SJSA1 (cell line): ENCODE results near the gene POLR2A. TPM values are rescaled to one million over a fixed set of nuclear protein-coding genes. Genes with fewer than 3 reads are reported as not detected.

Source experiments
- DNase-seq, 2 experiments: peaks; one replicate each; pipeline ENCODE4 v3.0.0-alpha.2; 2015 to 2020; ENCODE audit warnings: low spot score in 2 of 2, low read depth in 1 of 2
- H3K27ac ChIP-seq: fragments of 250-450 bp; sonication (Bioruptor Pico); 2 replicates; pipeline ENCODE4 v1.5.1; 2020; ENCODE audit warnings: mild to moderate bottlenecking, moderate library complexity
- H3K27me3 ChIP-seq: fragments of 250-450 bp; sonication (Bioruptor Pico); replicated peaks from 2 replicates; pipeline ENCODE4 v1.5.1; 2020; ENCODE audit warnings: mild to moderate bottlenecking, moderate library complexity
- H3K36me3 ChIP-seq: fragments of 250-450 bp; sonication (Bioruptor Pico); 2 replicates; pipeline ENCODE4 v1.5.1; 2020; ENCODE audit warnings: mild to moderate bottlenecking
- H3K4me1 ChIP-seq: fragments of 250-450 bp; sonication (Bioruptor Pico); replicated peaks from 2 replicates; pipeline ENCODE4 v1.6.1; 2021; ENCODE audit warnings: mild to moderate bottlenecking
- H3K4me3 ChIP-seq: fragments of 250-450 bp; sonication (Bioruptor Pico); 2 replicates; pipeline ENCODE4 v1.5.1; 2020; ENCODE audit warnings: mild to moderate bottlenecking
- H3K9me3 ChIP-seq: fragments of 250-450 bp; sonication (Bioruptor Pico); replicated peaks from 2 replicates; pipeline ENCODE4 v1.5.1; 2020; ENCODE audit warnings: mild to moderate bottlenecking
- total RNA-seq: library from RNA; depleted of rRNA; stranded (reverse); fragments of >200 nt; shearing (Covaris generic); gene quantifications from 2 replicates; pipeline ENCODE4 v1.2.3, GENCODE V29; 2014; rRNA removed

Gene POLR2A
- total RNA-seq, result 17.5 and 29.3 TPM in 2 replicates

- peak; percentile 97 to 99 for DNase-seq
- Histone ChIP-seq H3K27ac (peak within 1 kb of the TSS; percentile 100), H3K36me3 (peaks cover 27% of the 10 kb centered on the region), H3K27me3 (no peaks in the 10 kb centered on the region), H3K4me3 (peak within 1 kb of the TSS; percentile 56), H3K9me3 (no peaks in the 10 kb centered on the region), H3K4me1 (peaks cover 40% of the 10 kb centered on the region)
Observed at GRCh38 chr17:7484067-7484918, at the start of gene POLR2A. Gene POLR2A (plus strand): TSS chr17:7484366.

DNA sequence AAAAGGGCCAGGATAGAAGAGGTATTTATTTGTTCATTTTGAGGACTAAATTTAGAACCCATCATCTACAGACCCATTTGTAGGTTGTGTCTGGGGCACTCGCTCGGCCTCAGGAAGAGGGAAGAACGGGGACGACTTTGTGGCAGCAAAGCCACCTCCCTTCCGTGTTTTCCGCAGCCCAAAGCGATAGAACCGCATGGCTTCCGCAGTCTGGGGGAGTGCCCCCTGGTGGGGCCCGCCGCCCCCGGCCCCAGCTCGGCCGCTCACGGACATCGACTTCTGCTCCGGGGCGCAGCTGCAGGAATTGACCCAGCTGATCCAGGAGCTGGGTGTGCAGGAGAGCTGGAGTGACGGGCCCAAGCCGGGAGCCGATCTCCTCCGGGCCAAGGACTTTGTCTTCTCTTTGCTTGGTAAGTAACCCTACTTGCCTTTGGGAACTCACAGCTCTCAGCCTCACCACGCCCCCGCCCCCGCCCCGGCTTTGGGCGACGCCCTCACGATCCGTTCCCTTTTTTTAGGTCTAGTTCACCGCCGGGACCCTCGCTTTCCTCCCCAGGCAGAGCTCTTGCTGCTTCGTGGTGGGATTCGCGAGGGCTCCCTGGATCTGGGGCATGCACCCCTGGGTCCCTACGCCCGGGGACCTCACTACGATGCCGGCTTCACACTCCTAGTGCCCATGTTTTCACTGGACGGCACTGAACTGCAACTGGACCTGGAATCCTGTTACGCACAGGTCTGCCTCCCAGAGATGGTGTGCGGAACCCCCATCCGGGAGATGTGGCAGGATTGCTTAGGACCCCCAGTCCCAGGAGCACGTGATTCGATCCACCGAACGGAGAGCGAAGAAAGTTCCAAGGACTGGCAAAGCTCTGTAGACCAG lies 48.2 kb upstream of the POLR2A start:
- no peaks in the 10 kb centered on the region for H3K9me3 ChIP-seq
- H3K36me3 ChIP-seq, result no peaks in the 10 kb centered on the region
- H3K4me3 ChIP-seq, result no peak overlapping the region
- peaks cover 46% of the 10 kb centered on the region for H3K27me3 ChIP-seq
- H3K27ac ChIP-seq, result no peak overlapping the region
- no peak for DNase-seq
- H3K4me1 ChIP-seq, result peaks cover 34% of the 10 kb centered on the region

GRCh38 chr17:7436556-7437368 lies 47.4 kb upstream of the POLR2A start:
- Histone ChIP-seq H3K4me1 (peaks cover 34% of the 10 kb centered on the region), H3K27me3 (peaks cover 49% of the 10 kb centered on the region), H3K36me3 (no peaks in the 10 kb centered on the region), H3K9me3 (no peaks in the 10 kb centered on the region), H3K4me3 (peak overlapping the region; percentile 31), H3K27ac (no peak overlapping the region)
- DNase-seq, result peak; percentile 68 to 70

GRCh38 chr17:7437369-7437863 lies 46.8 kb upstream of the POLR2A start:
- H3K4me1 ChIP-seq, result peaks cover 34% of the 10 kb centered on the region
- peak overlapping the region; percentile 31; the same call in 1 of the 2 replicates for H3K4me3 ChIP-seq
- DNase-seq, result no peak
- H3K9me3 ChIP-seq, result no peaks in the 10 kb centered on the region
- peaks cover 51% of the 10 kb centered on the region for H3K27me3 ChIP-seq
- no peak overlapping the region for H3K27ac ChIP-seq
- no peaks in the 10 kb centered on the region for H3K36me3 ChIP-seq

GRCh38 chr17:7437950-7438614 lies 46.1 kb upstream of the POLR2A start:
- Histone ChIP-seq H3K4me3 (no peak overlapping the region), H3K36me3 (no peaks in the 10 kb centered on the region), H3K27me3 (peaks cover 51% of the 10 kb centered on the region), H3K9me3 (no peaks in the 10 kb centered on the region), H3K4me1 (peaks cover 34% of the 10 kb centered on the region), H3K27ac (no peak overlapping the region)
- DNase-seq, result no peak

DNA sequence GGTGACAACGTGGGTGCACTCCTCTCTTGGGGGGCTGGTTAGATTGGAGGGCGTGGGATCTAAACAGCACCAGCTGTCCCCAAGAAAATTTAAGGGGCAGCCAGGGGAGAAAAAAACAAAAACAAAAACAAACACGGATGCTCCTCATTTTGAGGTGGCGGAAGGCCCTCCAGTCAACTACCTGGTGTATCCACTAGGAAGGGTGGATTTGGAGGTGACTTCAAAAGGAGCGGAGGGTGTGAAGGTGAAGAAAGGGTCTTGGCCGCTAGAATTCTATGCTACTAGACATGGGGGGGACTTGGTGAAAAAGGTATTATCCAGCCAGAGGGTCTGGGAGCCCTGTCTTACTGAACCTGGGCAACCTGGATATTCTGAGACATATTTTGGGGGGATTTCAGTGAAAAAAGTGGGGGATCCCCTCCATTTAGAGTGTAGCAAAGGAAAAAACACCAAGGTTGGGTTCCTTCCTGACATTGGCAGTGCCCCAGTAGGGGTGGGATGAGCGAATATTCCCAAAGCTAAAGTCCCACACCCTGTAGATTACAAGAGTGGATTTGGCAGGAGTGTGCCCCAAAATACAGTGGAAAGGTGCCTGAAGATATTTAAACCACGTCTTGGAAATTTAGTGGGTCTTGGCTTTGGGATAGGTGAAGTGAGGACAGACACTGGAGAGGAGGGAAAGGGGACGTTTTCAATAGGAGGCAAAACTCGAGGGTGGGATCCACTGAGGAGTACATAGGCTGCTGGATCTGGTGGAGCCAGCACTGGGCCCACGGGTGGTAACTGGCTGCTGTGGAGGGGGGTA lies 45.3 kb upstream of the POLR2A start:
- no peak overlapping the region for H3K27ac ChIP-seq
- no peak for DNase-seq
- H3K4me3 ChIP-seq, result no peak overlapping the region
- no peaks in the 10 kb centered on the region for H3K36me3 ChIP-seq
- H3K4me1 ChIP-seq, result peaks cover 34% of the 10 kb centered on the region
- H3K27me3 ChIP-seq, result peaks cover 51% of the 10 kb centered on the region
- no peaks in the 10 kb centered on the region for H3K9me3 ChIP-seq

DNA sequence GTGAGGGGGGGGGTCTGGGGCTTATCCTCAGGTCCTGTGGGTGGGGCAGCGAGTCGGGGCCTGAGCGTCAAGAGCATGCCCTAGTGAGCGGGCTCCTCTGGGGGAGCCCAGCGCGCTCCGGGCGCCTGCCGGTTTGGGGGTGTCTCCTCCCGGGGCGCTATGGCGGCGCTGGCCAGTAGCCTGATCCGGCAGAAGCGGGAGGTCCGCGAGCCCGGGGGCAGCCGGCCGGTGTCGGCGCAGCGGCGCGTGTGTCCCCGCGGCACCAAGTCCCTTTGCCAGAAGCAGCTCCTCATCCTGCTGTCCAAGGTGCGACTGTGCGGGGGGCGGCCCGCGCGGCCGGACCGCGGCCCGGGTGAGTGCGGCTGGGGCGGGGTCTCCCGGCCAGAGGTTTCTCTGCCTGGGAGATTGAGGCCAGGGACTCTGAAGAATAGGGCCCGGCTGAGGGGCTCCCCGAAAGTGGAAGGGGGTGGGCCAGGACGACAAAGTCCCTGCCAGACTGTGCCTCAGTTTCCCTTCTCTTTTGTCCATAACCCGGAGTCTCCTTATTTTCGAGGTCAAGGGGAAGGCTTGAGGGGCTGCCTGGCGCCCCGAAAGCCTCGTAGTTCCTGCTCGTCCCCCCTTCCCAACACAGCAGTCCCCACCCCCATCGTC lies 44.6 kb upstream of the POLR2A start, which contains the start of gene FGF11:
FGF11 (plus strand) TSS at position 51 of the 651 bp plus-strand sequence; CDS start at position 160, 109 bp downstream.
- H3K4me1 ChIP-seq, result peaks cover 34% of the 10 kb centered on the region
- H3K4me3 ChIP-seq, result no peak within 1 kb of the TSS
- H3K27me3 ChIP-seq, result peaks cover 51% of the 10 kb centered on the region
- no peaks in the 10 kb centered on the region for H3K9me3 ChIP-seq
- DNase-seq, result no peak
- H3K36me3 ChIP-seq, result no peaks in the 10 kb centered on the region
- H3K27ac ChIP-seq, result no peak within 1 kb of the TSS

GRCh38 chr17:7440113-7440833 lies 43.9 kb upstream of the POLR2A start:
- H3K27ac ChIP-seq, result no peak overlapping the region

DNA sequence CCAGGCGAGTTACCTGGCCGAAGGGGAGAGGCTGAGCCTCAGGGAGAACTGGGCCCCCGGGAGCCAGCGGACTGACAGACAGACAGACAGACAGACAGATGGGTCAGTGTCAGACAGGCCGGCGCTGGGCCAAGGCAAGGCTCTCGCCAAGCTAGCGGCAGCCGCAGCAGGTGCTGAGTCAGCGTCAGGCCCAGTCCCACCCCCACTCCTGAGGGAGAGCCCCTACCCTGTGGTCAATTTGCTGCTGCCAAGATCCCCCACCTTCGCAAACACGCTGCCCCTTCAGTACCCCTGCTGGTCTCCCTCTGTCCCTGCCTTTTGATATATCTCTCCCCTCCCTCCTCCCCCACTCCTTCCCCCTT lies 43.4 kb upstream of the POLR2A start:
- Histone ChIP-seq H3K27me3 (peaks cover 50% of the 10 kb centered on the region), H3K4me1 (peaks cover 28% of the 10 kb centered on the region), H3K4me3 (no peak overlapping the region), H3K27ac (no peak overlapping the region), H3K9me3 (no peaks in the 10 kb centered on the region), H3K36me3 (no peaks in the 10 kb centered on the region)
- no peak for DNase-seq

More at GRCh38 chr17:7440113-7440833, 43.9 kb upstream of the POLR2A start:
- peaks cover 51% of the 10 kb centered on the region for H3K27me3 ChIP-seq
- no peak overlapping the region for H3K4me3 ChIP-seq
- H3K9me3 ChIP-seq, result no peaks in the 10 kb centered on the region
- no peak for DNase-seq
- peaks cover 34% of the 10 kb centered on the region for H3K4me1 ChIP-seq
- no peaks in the 10 kb centered on the region for H3K36me3 ChIP-seq

- Histone ChIP-seq H3K27me3 (peaks cover 51% of the 10 kb centered on the region), H3K36me3 (no peaks in the 10 kb centered on the region), H3K4me1 (peaks cover 24% of the 10 kb centered on the region), H3K27ac (no peak overlapping the region), H3K9me3 (no peaks in the 10 kb centered on the region), H3K4me3 (no peak overlapping the region)
- DNase-seq, result no peak
Observed at GRCh38 chr17:7441266-7441665, 42.9 kb upstream of the POLR2A start.

- no peak overlapping the region for H3K4me3 ChIP-seq
- H3K27ac ChIP-seq, result no peak overlapping the region
- H3K9me3 ChIP-seq, result no peaks in the 10 kb centered on the region
- peaks cover 44% of the 10 kb centered on the region for H3K27me3 ChIP-seq
- no peak for DNase-seq
- no peaks in the 10 kb centered on the region for H3K36me3 ChIP-seq
- peaks cover 15% of the 10 kb centered on the region for H3K4me1 ChIP-seq
Observed at GRCh38 chr17:7442142-7442541, 42.0 kb upstream of the POLR2A start.
